HUES64 (cell line): ENCODE data around the gene WDR64.

Experiments used
- H3K27ac ChIP-seq: 2 replicates; pipeline ENCODE4 v1.7.0; 2013; ENCODE audit warnings: low read depth, low read length, inconsistent platforms
- H3K27me3 ChIP-seq: 2 replicates; pipeline ENCODE4 v1.6.1; 2013; ENCODE audit warnings: mild to moderate bottlenecking, low read length; ENCODE audit not compliant: insufficient read depth
- H3K36me3 ChIP-seq: 2 replicates; pipeline ENCODE4 v1.6.1; 2013; ENCODE audit warnings: mild to moderate bottlenecking, low read length; ENCODE audit not compliant: insufficient read depth
- H3K4me1 ChIP-seq: 2 replicates; pipeline ENCODE4 v1.6.1; 2013; ENCODE audit warnings: mild to moderate bottlenecking, low read length, moderate library complexity; ENCODE audit not compliant: insufficient read depth
- H3K4me3 ChIP-seq: 2 replicates; pipeline ENCODE4 v1.5.1; 2013; ENCODE audit warnings: mild to moderate bottlenecking, low read length, moderate library complexity
- H3K9ac ChIP-seq: 2 replicates; pipeline ENCODE4 v1.6.1; 2013; ENCODE audit warnings: mild to moderate bottlenecking, low read depth, low read length
- H3K9me3 ChIP-seq: 2 replicates; pipeline ENCODE4 v1.6.1; 2013; ENCODE audit warnings: low read depth, low read length; ENCODE audit not compliant: insufficient read depth
- WGBS: fragments of 150-250, 120-280 bp; methylation state at CpG from one replicate; pipeline ENCODE4 v1.1.7; 2013; ENCODE audit warnings: missing lambda C conversion rate; 5-methylcytosine and 5-hydroxymethylcytosine counted together

Gene WDR64

GRCh38 chr1:241749945-241750695 is 98.0 kb downstream of the WDR64 start:
- H3K27me3 ChIP-seq, result no peaks in the 10 kb centered on the region
- H3K27ac ChIP-seq, result no peak overlapping the region
- no peaks in the 10 kb centered on the region for H3K9me3 ChIP-seq
- no peak overlapping the region for H3K9ac ChIP-seq
- H3K4me1 ChIP-seq, result no peaks in the 10 kb centered on the region
- no peak overlapping the region for H3K4me3 ChIP-seq
- H3K36me3 ChIP-seq, result no peaks in the 10 kb centered on the region
- WGBS, result 96% methylated on average over 5 of the region's 6 CpGs

GRCh38 chr1:241751524-241751923 is 99.4 kb downstream of the WDR64 start:
- no peaks in the 10 kb centered on the region for H3K4me1 ChIP-seq
- no peaks in the 10 kb centered on the region for H3K36me3 ChIP-seq
- WGBS, result 98% methylated on average over 5 of the region's 5 CpGs
- no peak overlapping the region for H3K4me3 ChIP-seq
- H3K9ac ChIP-seq, result no peak overlapping the region
- H3K9me3 ChIP-seq, result no peaks in the 10 kb centered on the region
- no peaks in the 10 kb centered on the region for H3K27me3 ChIP-seq
- no peak overlapping the region for H3K27ac ChIP-seq

GRCh38 chr1:241762713-241763339 is 110.7 kb downstream of the WDR64 start:
- H3K27ac ChIP-seq, result no peak overlapping the region
- H3K36me3 ChIP-seq, result no peaks in the 10 kb centered on the region
- no peaks in the 10 kb centered on the region for H3K9me3 ChIP-seq
- 94% methylated on average over 2 of the region's 3 CpGs for WGBS
- no peaks in the 10 kb centered on the region for H3K4me1 ChIP-seq
- no peak overlapping the region for H3K9ac ChIP-seq
- H3K27me3 ChIP-seq, result no peaks in the 10 kb centered on the region
- H3K4me3 ChIP-seq, result no peak overlapping the region

DNA sequence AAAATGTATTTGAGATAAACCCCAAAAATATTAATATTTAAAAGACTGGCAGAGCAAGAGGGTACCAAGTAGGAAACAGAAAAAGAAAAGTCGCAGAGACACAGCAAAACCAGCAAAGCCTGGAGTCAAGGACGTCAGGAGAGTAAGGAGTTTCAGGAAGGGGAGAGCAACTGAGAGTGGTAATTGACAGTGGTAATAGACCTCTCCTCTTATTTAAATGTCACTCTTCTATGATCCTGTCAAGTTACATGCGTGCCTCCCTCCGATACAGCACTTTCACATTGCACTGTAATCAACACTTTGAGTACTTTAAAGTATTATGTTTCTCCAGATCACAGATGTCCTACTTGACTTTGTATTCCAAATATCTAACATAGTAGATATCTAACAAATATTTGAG is 113.3 kb downstream of the WDR64 start:
- Histone ChIP-seq H3K4me3 (no peak overlapping the region), H3K27ac (no peak overlapping the region), H3K27me3 (no peaks in the 10 kb centered on the region), H3K9ac (no peak overlapping the region), H3K36me3 (no peaks in the 10 kb centered on the region), H3K4me1 (no peaks in the 10 kb centered on the region), H3K9me3 (no peaks in the 10 kb centered on the region)
- 89% methylated on average over 4 of the region's 4 CpGs for whole genome bisulfite sequencing

- Histone ChIP-seq H3K4me1 (no peaks in the 10 kb centered on the region), H3K9me3 (no peaks in the 10 kb centered on the region), H3K9ac (no peak overlapping the region), H3K36me3 (no peaks in the 10 kb centered on the region), H3K4me3 (no peak overlapping the region), H3K27me3 (no peaks in the 10 kb centered on the region), H3K27ac (no peak overlapping the region)
- 72% methylated on average over 2 of the region's 2 CpGs for WGBS
Measured at GRCh38 chr1:241767737-241768136, 115.7 kb downstream of the WDR64 start.

DNA sequence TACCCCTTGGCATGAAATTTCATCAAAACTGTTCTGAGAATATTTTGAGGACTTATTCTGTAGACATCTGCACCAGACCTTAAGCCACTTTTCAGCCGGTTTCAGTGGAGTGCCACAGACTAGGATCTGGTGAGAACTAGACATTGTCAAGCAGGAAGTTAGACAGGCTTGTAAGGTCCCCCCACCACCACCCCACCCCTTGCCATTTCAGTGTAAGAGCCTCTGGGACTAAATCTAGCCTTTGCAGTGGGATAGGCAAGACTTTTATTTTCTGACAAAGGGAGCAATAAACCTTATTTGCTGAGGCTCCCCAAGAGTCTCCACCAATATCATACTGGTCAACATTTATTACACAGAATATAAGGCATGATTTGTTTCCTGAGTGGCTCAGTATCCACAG is 118.0 kb downstream of the WDR64 start:
- H3K9me3 ChIP-seq, result no peaks in the 10 kb centered on the region
- H3K4me1 ChIP-seq, result no peaks in the 10 kb centered on the region
- H3K4me3 ChIP-seq, result no peak overlapping the region
- WGBS, result 67% methylated on average over 1 of the region's 1 CpG
- no peak overlapping the region for H3K9ac ChIP-seq
- H3K36me3 ChIP-seq, result no peaks in the 10 kb centered on the region
- no peaks in the 10 kb centered on the region for H3K27me3 ChIP-seq
- H3K27ac ChIP-seq, result no peak overlapping the region

DNA sequence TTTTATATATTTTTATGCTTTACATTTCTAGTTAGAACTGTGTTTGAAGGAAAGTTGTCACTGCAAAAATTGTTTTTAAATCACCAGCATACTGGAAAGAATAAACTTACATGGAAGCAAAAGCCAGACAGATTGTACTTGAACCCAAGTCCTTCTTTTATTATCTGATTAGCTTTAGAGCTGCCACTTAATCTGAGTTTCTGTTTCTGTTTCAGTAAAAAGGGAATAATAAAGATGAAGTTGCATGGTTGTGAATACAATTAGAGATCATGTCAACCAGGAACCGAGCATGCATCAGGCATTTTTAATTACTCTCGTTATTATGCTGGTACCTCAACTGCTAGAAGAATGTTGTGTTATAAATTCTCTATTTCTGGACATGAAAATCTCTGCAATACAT is 119.0 kb downstream of the WDR64 start:
- no peaks in the 10 kb centered on the region for H3K36me3 ChIP-seq

GRCh38 chr1:241772932-241773500 is 120.9 kb downstream of the WDR64 start:
- no peak overlapping the region for H3K4me3 ChIP-seq
- H3K27ac ChIP-seq, result no peak overlapping the region
- no peaks in the 10 kb centered on the region for H3K4me1 ChIP-seq
- H3K9me3 ChIP-seq, result no peaks in the 10 kb centered on the region
- H3K27me3 ChIP-seq, result no peaks in the 10 kb centered on the region
- no peak overlapping the region for H3K9ac ChIP-seq
- WGBS, result 96% methylated on average over 4 of the region's 4 CpGs
- no peaks in the 10 kb centered on the region for H3K36me3 ChIP-seq

More for the DNA sequence above, 119.0 kb downstream of the WDR64 start:
- no peaks in the 10 kb centered on the region for H3K27me3 ChIP-seq
- no peaks in the 10 kb centered on the region for H3K4me1 ChIP-seq
- H3K9me3 ChIP-seq, result no peaks in the 10 kb centered on the region
- H3K27ac ChIP-seq, result no peak overlapping the region
- WGBS, result 87% methylated on average over 2 of the region's 2 CpGs
- H3K4me3 ChIP-seq, result no peak overlapping the region
- H3K9ac ChIP-seq, result no peak overlapping the region

DNA sequence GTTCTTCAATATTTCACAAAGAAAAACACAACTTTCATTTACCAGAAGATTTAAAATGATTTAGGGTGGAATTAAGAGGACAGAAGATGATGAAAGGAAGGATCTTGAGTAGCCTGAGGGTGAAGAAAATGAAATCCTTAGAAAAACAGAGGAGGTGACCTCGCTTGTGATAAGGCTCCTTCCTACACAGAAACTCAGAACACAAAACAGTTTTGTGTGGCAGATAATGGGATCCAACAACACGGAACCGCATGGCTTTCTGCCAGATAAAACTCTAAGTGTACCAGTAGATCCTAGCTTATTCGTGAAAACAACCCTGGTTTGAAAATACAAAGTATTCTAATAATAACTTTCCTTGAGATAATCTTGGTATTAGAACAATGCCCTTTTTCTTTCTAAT is 121.9 kb downstream of the WDR64 start:
- Histone ChIP-seq H3K4me3 (no peak overlapping the region), H3K27me3 (no peaks in the 10 kb centered on the region)
- 97% methylated on average over 3 of the region's 4 CpGs for WGBS

DNA sequence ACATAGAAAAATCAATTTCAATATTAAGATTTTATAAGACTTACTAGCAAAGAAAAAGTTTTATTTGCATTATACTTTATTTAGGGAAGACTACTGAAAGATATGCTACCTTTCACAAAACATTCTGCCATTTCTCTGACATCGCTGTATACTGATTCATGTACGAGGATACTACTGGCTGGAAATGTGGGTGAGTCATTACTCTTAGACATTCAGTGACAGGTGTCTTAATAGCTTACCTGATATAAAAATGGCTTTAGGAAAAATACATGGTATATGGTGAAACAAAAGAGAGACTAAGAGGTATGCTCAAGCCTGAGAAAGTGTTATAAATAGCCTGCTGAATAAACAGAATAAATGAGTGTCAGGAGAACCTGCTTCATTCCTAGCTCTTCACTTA is 122.9 kb downstream of the WDR64 start:
- WGBS, result 94% methylated on average over 2 of the region's 2 CpGs
- H3K9ac ChIP-seq, result no peak overlapping the region
- H3K4me3 ChIP-seq, result no peak overlapping the region

More for the DNA sequence above, 121.9 kb downstream of the WDR64 start:
- no peak overlapping the region for H3K9ac ChIP-seq
- no peaks in the 10 kb centered on the region for H3K4me1 ChIP-seq
- no peak overlapping the region for H3K27ac ChIP-seq
- H3K9me3 ChIP-seq, result no peaks in the 10 kb centered on the region
- no peaks in the 10 kb centered on the region for H3K36me3 ChIP-seq

DNA sequence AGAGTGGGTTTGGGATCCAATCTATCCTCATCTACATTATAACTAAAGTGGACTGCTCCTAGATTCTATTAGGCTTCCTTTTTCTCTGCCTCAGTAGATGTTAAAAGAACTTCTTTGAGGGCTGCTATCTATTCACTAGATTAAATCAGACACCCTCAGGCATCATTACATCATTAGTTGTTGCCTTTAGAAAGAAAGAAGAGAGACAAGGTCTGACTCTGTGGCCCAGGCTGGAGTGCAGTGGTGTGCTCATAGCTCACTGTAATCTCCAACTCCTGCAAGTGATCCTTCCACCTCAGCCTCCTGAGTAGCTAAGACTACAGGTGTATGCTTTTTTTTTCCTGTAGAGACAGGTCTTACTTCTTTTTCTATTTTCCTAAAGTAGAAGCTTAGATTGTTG is 124.8 kb downstream of the WDR64 start:
- Histone ChIP-seq H3K27me3 (no peaks in the 10 kb centered on the region), H3K9me3 (no peaks in the 10 kb centered on the region), H3K4me1 (no peaks in the 10 kb centered on the region), H3K4me3 (no peak overlapping the region), H3K27ac (no peak overlapping the region), H3K9ac (no peak overlapping the region), H3K36me3 (no peaks in the 10 kb centered on the region)

More for the DNA sequence above, 122.9 kb downstream of the WDR64 start:
- Histone ChIP-seq H3K4me1 (no peaks in the 10 kb centered on the region), H3K36me3 (no peaks in the 10 kb centered on the region), H3K27me3 (no peaks in the 10 kb centered on the region), H3K27ac (no peak overlapping the region), H3K9me3 (no peaks in the 10 kb centered on the region)
